RWPE2 (cell line): ENCODE measurements around the gene BMP2K.

Experiments
- ATAC-seq: fragments of 200-7000 bp; cut with Tn5 transposase; 3 replicates; pipeline ENCODE4 v1.9.1; 2021; ENCODE audit warnings: low read depth
- DNase-seq: peaks from one replicate; pipeline ENCODE4 v3.0.0-alpha.2; 2020; ENCODE audit warnings: low spot score
- H3K27ac ChIP-seq: fragments of 450-650 bp; 2 replicates; pipeline ENCODE4 v1.5.1; 2017; ENCODE audit warnings: mild to moderate bottlenecking; ENCODE audit not compliant: poor library complexity, severe bottlenecking
- H3K27me3 ChIP-seq: fragments of 250-450 bp; sonication (Bioruptor Pico); 2 replicates; pipeline ENCODE4 v1.5.1; 2021; ENCODE audit warnings: mild to moderate bottlenecking, moderate library complexity; ENCODE audit not compliant: insufficient read depth, poor library complexity, severe bottlenecking
- H3K36me3 ChIP-seq: fragments of 250-450 bp; sonication (Bioruptor Pico); 2 replicates; pipeline ENCODE4 v1.5.1; 2020; ENCODE audit warnings: low read depth, mild to moderate bottlenecking, moderate library complexity
- H3K4me1 ChIP-seq: fragments of 250-450 bp; sonication (Bioruptor Pico); 2 replicates; pipeline ENCODE4 v1.5.1; 2021; ENCODE audit warnings: mild to moderate bottlenecking, moderate library complexity; ENCODE audit not compliant: insufficient read depth, poor library complexity, severe bottlenecking
- H3K4me3 ChIP-seq: fragments of 250-450 bp; sonication (Bioruptor Pico); 2 replicates; pipeline ENCODE4 v1.5.1; 2021; ENCODE audit warnings: mild to moderate bottlenecking, moderate library complexity; ENCODE audit not compliant: severe bottlenecking
- H3K9me3 ChIP-seq: fragments of 250-450 bp; sonication (Bioruptor Pico); 2 replicates; pipeline ENCODE4 v1.5.1; 2021; ENCODE audit warnings: mild to moderate bottlenecking, moderate library complexity; ENCODE audit not compliant: severe bottlenecking
- TF ChIP-seq, protein P1 (sequence below): fragments of 450-650 bp; IDR thresholded peaks from one replicate; pipeline ENCODE4 v1.5.1; 2017; ENCODE audit warnings: mild to moderate bottlenecking, moderate library complexity; ENCODE audit not compliant: poor library complexity, severe bottlenecking

BMP2K gene

GRCh38 chr4:78806943-78807460 lies 30.9 kb downstream of the BMP2K start:
- ATAC-seq, result no peak
- TF ChIP-seq, protein P1, sequence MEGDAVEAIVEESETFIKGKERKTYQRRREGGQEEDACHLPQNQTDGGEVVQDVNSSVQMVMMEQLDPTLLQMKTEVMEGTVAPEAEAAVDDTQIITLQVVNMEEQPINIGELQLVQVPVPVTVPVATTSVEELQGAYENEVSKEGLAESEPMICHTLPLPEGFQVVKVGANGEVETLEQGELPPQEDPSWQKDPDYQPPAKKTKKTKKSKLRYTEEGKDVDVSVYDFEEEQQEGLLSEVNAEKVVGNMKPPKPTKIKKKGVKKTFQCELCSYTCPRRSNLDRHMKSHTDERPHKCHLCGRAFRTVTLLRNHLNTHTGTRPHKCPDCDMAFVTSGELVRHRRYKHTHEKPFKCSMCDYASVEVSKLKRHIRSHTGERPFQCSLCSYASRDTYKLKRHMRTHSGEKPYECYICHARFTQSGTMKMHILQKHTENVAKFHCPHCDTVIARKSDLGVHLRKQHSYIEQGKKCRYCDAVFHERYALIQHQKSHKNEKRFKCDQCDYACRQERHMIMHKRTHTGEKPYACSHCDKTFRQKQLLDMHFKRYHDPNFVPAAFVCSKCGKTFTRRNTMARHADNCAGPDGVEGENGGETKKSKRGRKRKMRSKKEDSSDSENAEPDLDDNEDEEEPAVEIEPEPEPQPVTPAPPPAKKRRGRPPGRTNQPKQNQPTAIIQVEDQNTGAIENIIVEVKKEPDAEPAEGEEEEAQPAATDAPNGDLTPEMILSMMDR, result no peak
- peaks cover 6% of the 10 kb centered on the region for H3K9me3 ChIP-seq

DNA sequence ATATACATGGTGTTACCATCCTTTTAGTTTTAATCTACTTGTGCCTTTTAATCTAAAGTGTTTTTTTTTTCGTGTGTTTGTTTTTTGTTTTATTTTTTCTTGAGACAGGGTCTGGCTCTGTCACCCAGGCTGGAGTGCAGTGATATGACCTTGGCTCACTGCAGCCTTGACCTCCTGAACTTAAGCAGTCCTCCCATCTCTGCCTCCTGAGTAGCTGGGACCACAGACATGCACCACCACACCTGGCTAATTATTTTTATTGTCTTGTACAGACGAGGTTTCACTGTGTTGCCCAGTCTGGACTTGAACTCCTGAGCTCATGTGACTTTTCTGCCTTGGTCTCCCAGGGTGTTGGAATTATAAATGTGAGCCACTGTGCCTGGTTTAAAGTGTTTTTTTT lies 33.1 kb downstream of the BMP2K start:
- Histone ChIP-seq H3K4me3 (no peak overlapping the region), H3K4me1 (no peaks in the 10 kb centered on the region), H3K36me3 (no peaks in the 10 kb centered on the region), H3K27me3 (no peaks in the 10 kb centered on the region), H3K27ac (no peak overlapping the region), H3K9me3 (peaks cover 6% of the 10 kb centered on the region)
- ATAC-seq, result no peak
- TF ChIP-seq, protein P1, result no peak
- no peak for DNase-seq

More at GRCh38 chr4:78806943-78807460, 30.9 kb downstream of the BMP2K start:
- Histone ChIP-seq H3K27me3 (no peaks in the 10 kb centered on the region), H3K27ac (no peak overlapping the region), H3K4me1 (peaks cover 2% of the 10 kb centered on the region), H3K4me3 (no peak overlapping the region), H3K36me3 (no peaks in the 10 kb centered on the region)
- DNase-seq, result no peak

DNA sequence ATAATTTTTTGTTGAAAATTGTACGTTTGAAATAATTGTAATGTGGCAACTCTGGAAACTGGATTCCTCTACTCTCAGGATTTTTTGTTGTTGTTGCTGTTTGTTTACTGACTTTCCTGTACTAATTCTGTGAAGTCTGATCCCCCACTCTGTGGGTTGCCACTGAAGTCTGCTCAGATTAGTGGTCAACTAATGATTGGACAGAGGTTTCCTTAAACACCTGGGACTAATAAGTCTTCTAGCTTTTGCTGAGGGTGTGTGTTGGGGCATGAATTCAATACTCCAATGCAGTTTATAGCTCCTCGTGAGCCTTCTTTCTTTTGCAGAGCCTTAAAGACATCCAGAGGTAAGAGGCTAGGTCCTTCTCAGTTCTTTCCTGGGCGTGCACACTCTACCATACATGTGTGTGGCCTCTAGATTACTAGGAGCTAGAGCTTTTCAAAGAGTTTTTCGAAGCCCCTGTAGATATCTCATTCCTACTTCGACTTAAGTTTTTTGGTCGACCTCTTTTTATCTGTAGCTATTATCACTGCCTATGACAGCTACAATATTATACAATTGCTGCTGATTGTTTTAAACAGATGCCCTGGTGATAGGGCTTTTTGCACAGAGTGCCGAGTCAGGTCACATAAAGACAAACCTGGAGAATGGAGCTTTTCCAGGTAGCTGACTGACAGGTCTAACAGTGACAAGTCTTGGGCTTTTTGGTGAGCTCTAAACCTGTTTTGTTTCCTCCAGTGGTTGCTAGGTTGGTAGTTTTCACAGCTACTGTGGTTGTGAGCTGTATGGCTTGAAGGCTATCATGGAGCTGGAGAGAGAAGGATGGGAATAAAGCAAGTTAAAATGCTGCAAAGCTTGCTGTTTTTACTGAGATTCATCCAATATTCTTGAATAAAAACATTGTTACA lies 34.0 kb downstream of the BMP2K start:
- ATAC-seq (no peak), DNase-seq (no peak)
- Histone ChIP-seq H3K27me3 (no peaks in the 10 kb centered on the region), H3K4me3 (no peak overlapping the region), H3K27ac (no peak overlapping the region), H3K36me3 (no peaks in the 10 kb centered on the region), H3K4me1 (no peaks in the 10 kb centered on the region), H3K9me3 (peaks cover 6% of the 10 kb centered on the region)
- TF ChIP-seq, protein P1, result no peak

DNA sequence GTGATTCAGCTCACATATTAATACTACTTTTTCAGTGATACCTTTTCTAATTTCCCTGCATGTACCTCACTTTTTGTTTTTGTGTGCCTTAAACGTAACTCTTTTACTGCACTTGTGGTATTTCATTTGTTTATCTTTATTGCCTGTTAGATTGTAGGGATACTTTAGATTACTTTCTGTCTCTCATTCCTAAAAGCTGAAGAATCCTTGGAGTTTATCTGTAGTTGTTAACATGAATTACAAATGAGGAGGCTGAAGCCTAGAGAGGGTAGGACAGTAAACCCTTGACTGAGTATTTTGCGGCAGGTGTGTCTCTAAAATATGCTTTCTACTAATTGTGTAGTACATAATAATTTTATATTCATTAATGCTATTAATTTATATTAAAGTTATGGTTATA lies 34.9 kb downstream of the BMP2K start:
- TF ChIP-seq, protein P1, result no peak
- DNase-seq, result no peak
- H3K27me3 ChIP-seq, result no peaks in the 10 kb centered on the region

More for the DNA sequence above, 34.9 kb downstream of the BMP2K start:
- Histone ChIP-seq H3K9me3 (peaks cover 6% of the 10 kb centered on the region), H3K4me3 (no peak overlapping the region), H3K36me3 (no peaks in the 10 kb centered on the region), H3K27ac (no peak overlapping the region), H3K4me1 (no peaks in the 10 kb centered on the region)
- ATAC-seq, result no peak
